Measurements from ENCODE around the gene ZNF396.

ZNF396 gene

DNA sequence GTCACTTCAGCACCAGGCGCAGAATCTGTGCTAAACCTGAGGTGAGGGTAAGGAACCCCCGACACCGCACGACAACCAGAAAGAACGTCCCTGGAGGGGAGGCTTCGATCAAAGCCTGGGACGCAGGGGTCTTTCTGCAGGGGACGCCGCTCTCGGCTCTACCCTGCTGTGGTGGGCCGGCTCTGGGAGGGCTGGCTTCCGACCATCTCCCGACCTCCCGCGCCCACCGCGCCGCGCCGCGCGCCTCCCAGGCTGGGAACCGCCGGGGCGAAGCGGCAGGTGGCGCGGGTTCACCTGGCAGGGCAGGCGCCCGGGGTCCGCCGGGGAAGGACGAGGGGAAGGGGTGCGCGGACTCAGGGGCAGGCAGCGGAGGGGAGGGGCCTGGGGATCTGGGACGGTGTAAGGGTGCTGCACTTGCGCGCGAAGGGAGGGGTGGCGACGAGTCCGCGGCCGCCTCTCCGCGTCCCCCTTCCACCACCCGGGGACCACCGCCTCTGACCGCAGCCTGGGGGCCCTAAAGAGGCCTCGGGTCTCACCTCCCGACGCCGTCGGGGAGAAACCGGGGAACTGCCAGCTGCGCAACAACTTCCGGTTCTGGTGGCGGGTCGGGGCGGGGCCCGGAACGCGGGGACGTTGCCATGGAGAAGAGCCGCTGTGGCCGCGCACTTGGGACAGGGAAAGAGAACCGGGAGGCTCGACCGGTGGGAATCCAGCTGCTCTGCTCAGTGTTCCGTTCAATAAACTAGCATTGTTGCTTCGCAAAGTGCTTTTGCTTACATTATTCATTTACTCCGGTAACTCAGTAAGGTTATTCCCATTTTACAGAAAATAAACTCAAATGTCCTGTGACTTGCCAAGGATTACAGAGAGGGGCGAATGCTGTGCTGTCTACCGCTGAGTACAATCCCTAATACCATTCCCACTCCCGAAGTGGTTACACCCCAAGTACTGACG, at the start of gene ZNF396:
ZNF396 (minus strand) TSS at position 596 of the 954 bp plus-strand sequence. CDS start 3,045 bp downstream, outside the sequence.
- intact Hi-C loops (cut with DNase I; ENCODE audit: low total_unique reads): no loop called here
- no peaks in the 10 kb centered on the region for H3K36me3 ChIP-seq
- TF ChIP-seq, protein P1, sequence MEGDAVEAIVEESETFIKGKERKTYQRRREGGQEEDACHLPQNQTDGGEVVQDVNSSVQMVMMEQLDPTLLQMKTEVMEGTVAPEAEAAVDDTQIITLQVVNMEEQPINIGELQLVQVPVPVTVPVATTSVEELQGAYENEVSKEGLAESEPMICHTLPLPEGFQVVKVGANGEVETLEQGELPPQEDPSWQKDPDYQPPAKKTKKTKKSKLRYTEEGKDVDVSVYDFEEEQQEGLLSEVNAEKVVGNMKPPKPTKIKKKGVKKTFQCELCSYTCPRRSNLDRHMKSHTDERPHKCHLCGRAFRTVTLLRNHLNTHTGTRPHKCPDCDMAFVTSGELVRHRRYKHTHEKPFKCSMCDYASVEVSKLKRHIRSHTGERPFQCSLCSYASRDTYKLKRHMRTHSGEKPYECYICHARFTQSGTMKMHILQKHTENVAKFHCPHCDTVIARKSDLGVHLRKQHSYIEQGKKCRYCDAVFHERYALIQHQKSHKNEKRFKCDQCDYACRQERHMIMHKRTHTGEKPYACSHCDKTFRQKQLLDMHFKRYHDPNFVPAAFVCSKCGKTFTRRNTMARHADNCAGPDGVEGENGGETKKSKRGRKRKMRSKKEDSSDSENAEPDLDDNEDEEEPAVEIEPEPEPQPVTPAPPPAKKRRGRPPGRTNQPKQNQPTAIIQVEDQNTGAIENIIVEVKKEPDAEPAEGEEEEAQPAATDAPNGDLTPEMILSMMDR (IDR thresholded peaks at IDR 0.05): no peak
- peak; percentile 83 to 90 for DNase-seq
- peak within 1 kb of the TSS; percentile 78 to 89 for H3K27ac ChIP-seq
- H3K27me3 ChIP-seq: no peaks in the 10 kb centered on the region
- peaks cover 0 to 18% (median 7%) of the 10 kb centered on the region in 4 donors for H3K4me1 ChIP-seq
- H3K4me3 ChIP-seq: peak within 1 kb of the TSS; percentile 86 to 98
- H3K9me3 ChIP-seq: no peaks in the 10 kb centered on the region

DNA sequence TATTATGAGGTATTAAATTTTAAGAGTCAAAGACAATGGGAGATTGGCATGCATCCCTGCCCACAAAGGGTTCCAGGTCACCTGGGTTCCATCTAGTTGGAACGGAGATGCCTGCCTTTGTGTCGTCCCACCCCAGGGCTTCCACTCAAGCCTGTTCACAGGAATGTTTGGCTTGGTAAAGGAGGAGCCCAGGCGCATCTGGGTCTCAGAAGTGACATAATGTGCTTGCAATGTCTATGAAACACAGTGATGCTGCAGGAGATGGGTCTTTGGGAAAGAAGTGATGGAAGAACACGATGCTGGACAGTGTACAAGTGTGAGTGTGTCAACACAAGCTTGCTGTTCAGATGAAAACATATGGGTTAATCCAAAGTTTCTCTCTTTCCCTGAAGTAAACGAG, 49.6 kb upstream of the ZNF396 start:
- TF ChIP-seq, protein P1 (IDR thresholded peaks at IDR 0.05): no peak
- H3K36me3 ChIP-seq: no peaks in the 10 kb centered on the region
- H3K27ac ChIP-seq: no peak overlapping the region
- intact Hi-C loops (cut with DNase I; ENCODE audit: low total_unique reads): no loop called here
- peaks cover 0 to 4% (median 0%) of the 10 kb centered on the region in 4 donors for H3K4me1 ChIP-seq
- no peaks in the 10 kb centered on the region for H3K27me3 ChIP-seq
- no peak overlapping the region for H3K4me3 ChIP-seq
- no peak for DNase-seq
- no peaks in the 10 kb centered on the region for H3K9me3 ChIP-seq

DNA sequence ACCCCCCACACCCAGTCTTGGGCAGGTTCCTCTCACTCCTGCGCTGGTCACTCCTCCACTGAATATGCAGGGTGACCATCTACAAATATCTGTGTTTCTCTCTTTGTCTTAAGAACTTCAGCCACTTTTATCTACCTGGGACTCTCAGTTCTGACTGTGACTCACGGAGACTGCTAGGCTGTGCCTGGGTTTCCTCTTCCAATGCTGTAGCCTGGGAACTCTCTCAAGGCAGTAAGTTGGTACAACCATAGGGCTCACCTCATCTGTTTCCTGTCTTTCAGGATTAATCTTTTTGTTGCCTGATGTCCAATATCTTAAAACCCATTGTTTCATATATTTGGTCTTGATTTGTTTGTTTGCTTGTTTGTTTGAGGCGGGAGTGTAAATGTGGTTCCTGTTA, 47.2 kb upstream of the ZNF396 start:
- Histone ChIP-seq H3K36me3 (no peaks in the 10 kb centered on the region), H3K4me3 (no peak overlapping the region), H3K27me3 (no peaks in the 10 kb centered on the region), H3K4me1 (no peaks in the 10 kb centered on the region), H3K9me3 (no peaks in the 10 kb centered on the region), H3K27ac (no peak overlapping the region)
- intact Hi-C loops (cut with DNase I; ENCODE audit: low total_unique reads): no loop called here
- no peak for DNase-seq
- TF ChIP-seq, protein P1 (IDR thresholded peaks at IDR 0.05): no peak

DNA sequence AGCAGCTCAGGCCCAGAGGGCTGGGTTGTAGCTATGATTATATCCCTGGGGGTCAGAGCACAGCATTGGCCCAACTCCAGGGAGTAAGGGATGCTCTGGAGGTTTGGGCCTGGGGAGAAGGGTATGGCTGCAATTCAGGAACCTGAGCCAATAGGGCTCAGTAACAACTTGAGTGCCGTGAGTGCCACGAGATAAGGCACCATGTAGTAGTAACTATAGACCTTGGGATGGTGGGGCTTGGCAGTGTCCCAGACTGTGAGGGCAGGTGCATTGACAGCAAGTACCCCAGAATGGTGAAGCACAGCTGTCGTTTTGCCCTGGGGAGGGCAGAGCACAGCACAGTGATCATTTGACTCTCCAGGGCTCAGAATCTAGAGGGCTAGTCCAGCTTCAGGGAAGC, 45.1 kb upstream of the ZNF396 start:
- H3K9me3 ChIP-seq: peaks cover 0 to 4% (median 0%) of the 10 kb centered on the region in 3 donors
- H3K4me3 ChIP-seq: no peak overlapping the region
- H3K4me1 ChIP-seq: no peaks in the 10 kb centered on the region
- H3K27ac ChIP-seq: no peak overlapping the region
- no peak for DNase-seq
- TF ChIP-seq, protein P1 (IDR thresholded peaks at IDR 0.05): no peak
- H3K27me3 ChIP-seq: no peaks in the 10 kb centered on the region
- no peaks in the 10 kb centered on the region for H3K36me3 ChIP-seq
- intact Hi-C loops (cut with DNase I; ENCODE audit: low total_unique reads): no loop called here

DNA sequence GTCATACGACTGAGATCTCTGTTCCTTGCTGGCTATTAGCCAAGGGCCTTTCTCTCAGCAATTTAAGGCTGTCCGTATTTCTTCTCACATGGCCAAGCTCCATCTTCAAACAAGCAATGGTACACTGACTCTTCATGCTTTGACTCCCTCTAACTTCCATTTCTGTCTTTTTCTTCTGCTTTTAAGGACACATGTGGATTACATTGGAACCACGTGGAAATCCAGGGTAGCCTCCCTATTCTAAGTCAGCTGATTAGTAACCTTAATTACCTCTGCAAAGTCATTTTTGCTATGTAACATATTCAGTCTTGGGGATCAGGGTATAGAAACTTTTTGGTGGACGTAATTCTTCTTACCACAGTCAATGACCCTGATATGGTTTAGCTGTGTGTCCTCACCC, 41.5 kb upstream of the ZNF396 start:
- intact Hi-C loops (cut with DNase I; ENCODE audit: low total_unique reads): loop anchor here (10.0 kb wide), 1 partner anchor 66 kb away; no protein-coding TSS in a partner anchor
- no peak for DNase-seq
- Histone ChIP-seq H3K4me1 (peaks cover 0 to 8% (median 0%) of the 10 kb centered on the region in 4 donors), H3K4me3 (no peak overlapping the region), H3K9me3 (peaks cover 0 to 7% (median 0%) of the 10 kb centered on the region in 3 donors), H3K27me3 (no peaks in the 10 kb centered on the region), H3K27ac (no peak overlapping the region), H3K36me3 (no peaks in the 10 kb centered on the region)
- TF ChIP-seq, protein P1 (IDR thresholded peaks at IDR 0.05): no peak

Measured in tibial artery (tissue), 4 donors.